GM19043 (cell line): Measurements from ENCODE around the gene COX8A.

ENCODE experiments used
- ATAC-seq: cut with Tn5 transposase; IDR thresholded peaks from one replicate; pipeline ENCODE4 v1.9.1; 2021; ENCODE audit warnings: low read depth; ENCODE audit not compliant: unreplicated experiment

Gene COX8A

DNA sequence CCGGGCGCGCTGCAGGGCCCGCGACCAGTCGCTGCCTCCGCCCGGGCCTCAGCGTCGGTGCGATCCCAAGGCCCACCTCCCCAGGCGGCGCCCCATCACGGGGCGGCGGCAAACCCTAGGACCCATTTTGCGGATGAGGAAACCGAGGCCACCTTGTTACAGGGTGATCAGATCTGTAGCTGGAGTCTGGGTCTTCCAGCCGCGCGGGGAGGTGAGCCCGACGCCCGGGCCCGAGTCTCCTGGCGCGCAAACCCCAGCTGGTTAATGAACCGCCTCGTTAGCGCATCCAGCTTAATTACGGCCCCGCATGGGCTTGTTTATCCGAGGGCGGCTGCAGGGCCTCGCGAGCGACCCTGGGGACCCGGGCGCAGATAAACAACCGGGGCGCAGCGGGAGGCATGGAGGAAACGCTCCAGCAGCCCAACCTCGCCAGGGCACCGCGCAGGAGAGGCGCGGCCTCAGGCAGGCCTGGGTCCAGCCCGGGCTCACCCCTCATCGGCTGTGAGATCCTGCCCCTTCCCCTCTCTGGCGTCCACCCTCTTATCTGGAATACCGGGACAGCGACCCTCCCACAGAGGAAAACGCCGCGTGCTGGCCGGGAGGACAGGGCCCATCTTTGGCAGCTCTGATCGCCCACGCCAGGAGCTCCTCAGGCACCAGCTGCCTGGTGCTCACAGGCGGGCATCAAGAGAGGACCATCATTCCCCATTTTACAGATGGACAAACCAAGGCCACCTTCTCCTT lies 26.5 kb downstream of the COX8A start:
- no peak for ATAC-seq

DNA sequence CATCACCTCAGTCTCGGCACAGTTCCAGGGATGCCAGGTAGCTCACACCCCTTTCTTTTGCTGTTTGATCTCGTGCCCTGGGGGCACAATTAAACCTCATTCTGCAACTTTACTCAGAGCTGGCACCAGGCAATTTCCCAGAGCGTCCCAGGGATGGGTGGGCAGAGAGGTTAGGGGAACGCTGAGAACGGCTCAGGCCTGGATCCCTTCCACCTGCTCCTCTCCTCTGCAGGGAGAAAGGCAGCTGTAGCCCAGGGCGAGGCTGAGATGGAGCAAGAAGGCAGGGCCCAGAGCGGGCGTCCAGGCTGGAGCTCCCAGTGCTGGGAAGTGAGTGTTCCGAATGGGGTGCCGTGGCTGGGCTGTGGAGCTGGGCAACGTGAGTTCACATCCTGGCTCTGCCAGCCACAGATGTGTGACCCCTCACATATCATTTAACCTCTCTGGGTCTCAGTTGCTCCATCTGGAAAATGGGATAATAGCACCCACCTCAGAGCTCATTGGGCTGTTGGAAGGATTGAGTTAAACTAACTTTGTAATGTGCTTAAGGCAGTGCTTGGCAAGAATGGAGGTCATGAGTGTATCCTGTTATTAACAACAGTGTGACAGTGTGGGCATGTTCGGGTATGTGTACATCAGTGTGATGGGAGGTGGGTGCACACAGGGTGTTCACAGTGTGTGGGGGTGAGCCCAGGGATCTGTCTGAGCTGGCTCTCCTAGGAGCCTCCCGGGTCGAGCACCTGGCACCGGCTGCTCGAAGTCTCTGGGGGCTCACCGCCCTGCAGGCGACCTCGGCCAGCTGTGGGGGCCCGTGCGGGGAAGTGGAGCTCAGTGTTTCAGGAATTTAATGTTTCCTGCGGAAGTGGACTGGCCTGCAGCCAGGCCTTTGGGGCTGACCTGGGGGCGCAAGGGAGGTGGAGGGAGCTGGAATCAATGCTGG lies 27.3 kb downstream of the COX8A start:
- ATAC-seq: no peak

DNA sequence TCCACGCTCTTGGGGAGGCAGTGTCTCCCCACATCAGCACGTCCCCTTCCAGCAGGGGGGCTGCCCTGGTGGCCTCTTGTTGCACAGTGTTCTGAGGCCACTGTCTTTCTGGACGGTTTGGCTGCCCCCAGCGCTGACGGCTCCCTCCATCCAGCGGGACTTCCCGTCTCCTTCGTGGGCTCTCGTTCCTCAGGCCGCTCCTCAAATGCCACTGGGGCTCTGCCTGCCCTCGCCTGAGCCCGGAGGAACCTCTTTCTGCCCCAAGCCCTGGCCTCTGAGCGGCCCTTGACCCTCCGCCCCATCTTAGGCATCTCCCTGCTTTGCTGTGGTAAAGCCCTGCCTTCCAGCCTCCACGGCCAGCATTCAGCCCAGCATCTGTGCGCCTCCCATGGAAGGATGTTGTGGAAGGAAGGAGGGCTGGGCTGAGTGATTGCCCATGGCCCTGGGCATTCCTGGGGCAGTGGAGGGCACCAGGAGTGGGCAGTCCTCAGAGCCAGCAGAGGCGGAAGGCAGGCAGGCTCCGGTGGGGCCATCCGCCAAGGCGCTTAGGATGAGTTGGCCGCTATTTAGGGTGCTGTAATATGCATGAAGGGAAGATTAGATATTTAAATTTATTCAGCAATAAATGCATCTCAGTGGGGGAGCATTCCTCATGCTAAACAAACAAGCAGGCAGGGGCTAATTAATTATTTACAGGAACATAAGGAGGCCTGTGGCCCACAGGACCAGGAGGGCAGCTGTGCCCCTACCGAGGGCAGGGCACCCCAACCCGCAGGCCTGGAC lies 29.6 kb downstream of the COX8A start:
- no peak for ATAC-seq

DNA sequence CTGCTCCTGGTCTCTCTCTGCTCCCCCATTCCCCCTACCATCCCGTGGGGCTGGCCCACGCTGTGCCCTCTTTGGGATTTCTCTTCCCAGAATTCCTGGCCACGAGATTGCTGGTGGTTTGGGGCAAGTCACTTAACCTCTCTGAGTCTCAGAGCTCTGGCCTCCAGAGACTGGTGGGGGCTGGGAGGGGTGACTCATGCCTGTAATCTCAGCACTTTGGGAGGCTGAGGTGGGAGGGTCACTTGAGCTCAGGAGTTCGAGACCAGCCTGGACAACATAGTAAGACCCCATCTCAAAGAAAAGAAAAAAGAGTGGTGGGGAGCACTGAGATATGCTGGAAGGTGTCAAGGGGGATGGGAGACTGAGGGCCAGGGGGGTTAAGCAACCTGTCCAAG lies 30.2 kb downstream of the COX8A start:
- ATAC-seq: no peak

DNA sequence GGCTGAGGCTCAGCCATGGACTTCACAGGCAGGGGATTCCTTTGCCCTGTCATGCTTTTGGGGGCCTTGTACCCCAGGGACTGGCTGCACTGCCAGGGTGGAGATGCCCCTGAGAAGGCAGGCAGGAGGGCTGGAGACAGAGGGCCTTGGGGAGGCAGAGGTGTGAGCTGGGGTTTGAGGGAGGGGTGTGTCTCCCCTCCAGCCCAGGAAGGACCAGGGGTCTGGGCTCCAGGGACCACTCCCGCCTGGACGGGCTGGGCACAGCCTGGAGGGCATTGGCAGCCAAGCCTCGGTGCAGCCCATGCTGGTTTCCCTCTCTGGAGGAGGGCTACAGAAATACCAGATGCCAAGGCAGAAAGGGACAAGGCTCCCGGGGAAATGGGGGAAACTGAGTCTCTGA lies 31.3 kb downstream of the COX8A start:
- ATAC-seq: no peak

DNA sequence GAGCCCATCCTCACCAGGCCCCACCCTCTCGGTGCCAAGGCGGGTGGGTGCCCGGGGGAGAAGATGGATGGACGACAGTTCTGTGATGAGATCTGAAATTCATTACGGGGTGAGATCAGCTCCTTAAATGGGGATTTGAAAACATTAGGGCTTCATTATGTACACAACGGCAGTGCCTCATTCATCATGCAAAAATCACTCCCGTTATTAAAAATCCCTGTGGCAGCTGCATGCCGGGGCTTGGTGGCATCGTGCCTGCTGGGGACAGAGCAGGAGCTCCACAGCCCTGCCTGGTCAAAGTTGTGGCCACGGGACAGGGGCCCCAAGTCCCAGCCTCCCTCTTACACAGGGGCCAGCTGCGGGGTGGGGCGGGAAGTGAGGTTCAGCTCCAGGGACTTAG lies 32.0 kb downstream of the COX8A start:
- ATAC-seq: no peak

DNA sequence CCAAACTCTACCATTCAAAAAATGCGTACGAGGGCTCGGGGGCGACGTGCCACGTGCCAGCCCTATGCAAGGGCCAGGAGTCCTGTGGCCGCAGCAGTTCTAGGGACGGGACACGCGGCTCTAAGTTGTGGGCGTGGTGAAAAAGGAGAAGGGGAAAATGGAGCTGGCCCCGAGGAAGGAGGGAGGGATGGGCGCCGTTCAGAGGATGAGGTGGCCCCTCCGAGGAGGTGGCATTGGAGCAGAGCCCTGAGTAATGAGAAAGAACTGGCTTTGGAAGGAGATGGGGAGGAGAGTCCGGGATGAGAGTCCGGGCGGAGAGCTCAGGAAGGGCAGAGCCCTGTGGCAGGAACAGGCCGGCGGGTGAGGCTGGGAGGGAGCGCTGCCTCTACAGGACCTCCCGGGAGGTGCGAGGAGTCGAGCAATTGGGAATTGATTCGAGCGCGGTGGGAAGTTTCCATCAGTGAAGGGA lies 32.8 kb downstream of the COX8A start:
- no peak for ATAC-seq

DNA sequence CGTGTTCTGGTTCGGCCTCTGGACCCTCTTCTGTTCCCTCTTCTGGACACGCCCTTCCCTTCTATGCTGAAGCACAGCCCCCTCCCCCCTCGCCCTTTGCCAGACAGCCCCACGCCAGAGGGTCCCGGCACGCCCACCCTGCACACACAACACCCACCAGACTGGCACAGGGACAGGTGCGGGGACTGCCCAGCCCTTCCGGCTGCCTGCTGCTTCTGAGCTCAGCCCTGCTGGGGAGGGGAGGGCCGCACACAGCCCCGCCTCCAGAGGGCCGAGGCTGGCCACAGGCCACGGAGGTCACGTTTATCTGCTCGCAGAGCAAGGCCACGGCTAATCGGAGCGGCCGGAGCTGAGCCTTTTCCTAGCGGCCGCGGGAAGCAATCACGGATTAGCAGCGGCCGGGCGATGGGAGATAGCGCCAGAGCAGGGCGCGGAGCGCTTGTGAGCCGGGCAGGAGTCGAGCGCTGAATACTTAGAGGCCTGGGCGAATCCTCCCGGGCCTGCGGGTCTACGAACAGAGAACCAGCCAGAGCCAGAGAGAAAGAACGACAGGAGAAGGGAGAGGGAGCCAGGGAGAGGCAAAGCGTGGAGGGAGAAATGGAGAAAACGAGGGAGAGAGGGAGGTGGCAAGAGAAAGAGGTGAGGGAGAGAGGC lies 33.3 kb downstream of the COX8A start:
- no peak for ATAC-seq

DNA sequence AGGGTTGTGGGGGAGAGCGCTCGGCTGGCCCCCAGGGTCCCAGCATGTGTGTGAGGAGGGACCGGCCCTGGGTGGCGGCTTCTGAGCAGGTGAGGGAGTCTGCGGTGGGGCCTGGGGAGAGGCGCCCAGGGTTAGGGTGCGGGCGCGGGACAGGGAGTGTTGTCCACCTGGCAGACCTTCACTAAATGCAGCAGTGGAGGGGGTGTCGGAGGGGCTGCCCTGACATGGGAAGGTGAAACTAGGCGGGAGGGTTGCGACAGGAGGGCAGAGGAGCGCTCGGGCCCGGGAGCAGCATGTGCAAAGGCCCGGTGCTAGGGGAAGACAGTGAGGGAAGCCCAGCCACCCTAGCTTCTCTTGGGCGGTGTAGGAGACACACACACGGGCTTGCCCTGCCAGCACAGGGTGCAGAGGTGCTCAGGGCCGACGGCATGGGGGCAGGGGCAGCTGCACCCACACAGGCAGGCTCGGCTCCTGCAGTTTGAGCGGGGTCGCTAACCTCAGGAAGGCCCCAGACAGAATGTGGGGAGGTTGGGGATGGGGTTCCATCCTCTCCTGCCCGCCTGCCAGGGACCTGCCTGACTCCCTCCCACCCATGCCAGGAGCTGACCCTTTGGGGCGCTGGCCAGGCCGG lies 34.0 kb downstream of the COX8A start:
- ATAC-seq: no peak

DNA sequence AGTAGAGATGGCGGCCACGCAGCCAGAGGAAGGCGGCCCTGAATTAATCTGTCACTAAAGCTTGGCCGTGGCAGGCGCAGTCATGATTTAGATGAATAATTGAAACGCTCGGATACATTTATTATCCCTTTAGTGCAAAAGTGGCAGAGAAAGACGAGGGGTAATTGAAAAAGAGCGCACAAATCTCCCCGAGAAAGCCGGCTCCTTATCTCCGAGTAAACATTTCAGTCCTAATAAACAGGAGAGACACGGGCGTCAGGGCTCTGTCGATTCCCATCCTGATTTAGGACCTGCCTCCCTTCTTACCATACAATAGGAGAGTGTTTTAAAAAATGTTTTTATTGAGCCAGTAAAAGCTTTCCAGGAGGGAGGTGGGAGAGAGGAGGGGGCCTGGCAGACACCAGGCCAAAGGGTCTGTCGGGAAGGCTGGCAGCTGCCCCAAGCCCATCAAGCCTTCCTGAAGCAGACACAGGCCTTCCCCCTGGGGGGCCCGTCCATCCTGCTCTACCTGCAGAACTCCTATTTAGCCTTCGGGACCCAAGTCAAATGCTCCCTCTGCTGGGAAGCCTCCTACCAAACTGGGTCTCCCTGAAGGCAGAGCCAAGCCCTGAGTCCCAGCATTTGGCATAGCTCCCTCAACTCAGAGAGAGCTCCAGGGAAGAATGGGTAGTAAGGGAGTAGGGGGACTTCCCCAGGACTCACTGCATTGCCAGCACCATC lies 34.7 kb downstream of the COX8A start:
- no peak for ATAC-seq

DNA sequence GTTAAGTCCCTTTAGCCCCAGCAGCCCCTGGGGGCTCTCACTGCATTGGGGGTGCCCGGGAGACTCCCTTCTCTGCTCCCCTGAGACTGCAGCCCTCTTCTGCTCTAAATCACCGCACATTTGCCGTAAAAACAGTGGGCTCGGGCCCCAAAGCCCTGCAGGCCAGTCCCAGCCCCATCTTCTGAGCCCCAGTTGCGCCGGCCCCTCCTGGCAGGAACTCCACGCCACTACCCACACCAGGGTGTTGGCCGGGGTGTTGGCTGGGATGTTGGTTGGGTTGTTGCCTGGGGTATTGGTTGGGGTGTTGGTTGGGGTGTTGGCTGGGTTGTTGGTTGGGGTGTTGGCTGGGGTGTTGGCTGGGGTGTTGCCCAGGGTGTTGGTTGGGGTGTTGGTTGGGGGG lies 35.3 kb downstream of the COX8A start:
- no peak for ATAC-seq

DNA sequence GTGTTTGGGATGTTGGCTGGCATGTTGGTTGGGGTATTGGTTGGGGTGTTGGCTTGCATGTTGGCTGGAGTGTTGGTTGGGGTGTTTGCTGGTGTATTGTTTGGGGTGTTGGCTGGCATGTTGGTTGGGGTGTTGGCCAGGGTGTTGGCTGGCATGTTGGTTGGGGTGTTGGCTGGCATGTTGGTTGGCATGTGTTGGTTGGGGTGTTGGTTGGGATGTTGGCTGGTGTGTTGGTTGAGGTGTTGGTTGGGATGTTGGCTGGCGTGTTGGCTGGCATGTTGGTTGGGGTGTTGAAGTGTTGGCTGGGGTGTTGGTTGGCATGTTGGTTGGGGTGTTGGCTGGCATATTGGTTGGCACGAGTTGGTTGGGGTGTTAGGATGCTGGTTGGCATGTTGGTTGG lies 36.4 kb downstream of the COX8A start:
- ATAC-seq: no peak

DNA sequence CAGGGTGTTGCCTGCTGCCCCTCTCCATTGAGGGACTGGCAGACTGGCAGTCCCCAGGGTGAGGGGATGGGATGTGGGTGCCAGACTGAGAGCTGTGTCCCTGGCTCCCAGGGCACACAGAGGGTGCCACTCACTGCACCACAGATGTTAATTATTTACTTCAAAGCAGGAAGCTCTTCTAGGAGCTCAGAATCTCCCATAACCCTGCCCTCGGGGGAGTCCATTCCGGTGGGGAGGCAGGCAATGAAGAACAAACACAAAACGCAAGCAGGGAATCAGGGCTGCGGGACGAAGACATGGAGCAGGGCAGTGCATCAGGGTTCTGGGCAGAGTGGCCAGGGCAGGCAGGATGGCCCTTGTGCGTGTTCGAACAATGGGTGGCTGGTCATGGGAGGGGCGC lies 37.0 kb downstream of the COX8A start:
- no peak for ATAC-seq

DNA sequence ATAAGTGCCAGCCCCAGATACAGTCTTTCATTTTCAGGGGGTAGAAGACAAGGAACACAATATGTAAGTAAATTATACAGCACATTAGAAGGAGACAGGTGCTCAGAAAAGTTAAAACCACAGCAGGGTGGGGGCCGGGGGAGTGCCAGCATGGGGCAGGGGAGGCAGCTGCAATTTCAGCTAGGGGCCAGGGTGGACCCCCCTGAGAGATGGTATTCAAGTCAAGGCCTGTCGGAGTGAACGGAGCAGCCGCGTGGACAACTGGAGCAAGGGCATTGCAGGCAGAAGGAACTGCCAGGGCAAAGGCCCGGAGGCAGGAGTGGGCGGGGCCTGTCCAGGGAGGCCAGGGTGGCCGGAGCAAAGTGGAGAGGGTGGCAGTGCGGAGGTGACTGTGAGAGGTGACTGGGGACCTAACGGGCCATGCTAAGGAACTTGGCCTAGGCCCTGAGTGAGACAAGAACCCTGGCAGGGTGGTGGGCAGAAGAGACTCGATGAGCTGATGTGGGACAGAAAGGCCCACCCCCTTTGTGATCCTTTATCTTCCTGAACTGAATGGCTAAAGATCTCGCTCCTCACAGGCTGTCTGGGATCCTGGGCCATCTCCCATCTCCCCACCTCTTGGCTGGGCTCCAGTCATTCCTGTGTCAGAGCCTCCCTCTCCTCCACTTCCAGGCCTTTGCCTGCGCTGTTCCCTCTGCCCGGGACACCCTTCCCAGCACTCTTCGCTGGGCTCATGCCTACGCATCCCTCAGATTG lies 38.9 kb downstream of the COX8A start:
- no peak for ATAC-seq

DNA sequence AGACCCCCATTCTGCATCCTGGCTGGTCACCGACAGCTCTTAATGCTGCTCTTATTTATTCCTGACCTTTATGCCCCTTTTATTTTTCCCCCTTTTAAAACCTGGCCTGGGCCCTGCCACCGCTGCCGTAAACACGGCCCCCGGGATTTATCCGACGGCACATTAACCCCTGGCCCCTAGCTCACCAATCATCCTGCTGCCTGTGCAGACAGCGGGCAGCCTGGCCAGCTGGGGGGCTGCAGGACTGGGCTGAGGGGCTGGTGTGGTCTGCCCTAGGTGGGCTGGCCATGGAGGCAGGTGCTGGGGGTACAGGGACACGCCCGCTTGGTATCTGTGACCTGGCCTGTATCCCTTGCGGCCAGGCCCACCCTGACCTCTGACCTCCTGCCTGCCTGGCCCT lies 39.9 kb downstream of the COX8A start:
- ATAC-seq: no peak

DNA sequence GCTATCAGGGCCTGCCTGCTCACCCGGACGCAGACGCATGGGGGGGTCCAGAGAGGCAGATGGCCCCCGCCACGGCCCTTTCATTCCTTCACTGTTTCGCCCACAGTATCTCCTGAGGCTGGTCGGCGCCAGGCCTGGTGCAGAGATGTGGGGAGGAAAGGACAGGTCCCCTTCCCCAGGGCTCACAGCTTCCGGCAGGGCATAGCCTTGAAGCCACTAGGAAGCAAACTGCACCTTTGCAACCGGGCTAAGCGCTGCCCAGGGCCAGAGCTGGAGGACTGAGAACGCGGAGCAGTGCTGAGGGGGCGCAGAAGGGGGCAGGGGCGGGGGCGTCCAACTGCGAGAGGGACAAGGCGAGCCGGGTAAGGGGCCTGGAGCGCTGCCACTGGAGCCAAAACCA lies 41.1 kb downstream of the COX8A start:
- ATAC-seq: no peak

DNA sequence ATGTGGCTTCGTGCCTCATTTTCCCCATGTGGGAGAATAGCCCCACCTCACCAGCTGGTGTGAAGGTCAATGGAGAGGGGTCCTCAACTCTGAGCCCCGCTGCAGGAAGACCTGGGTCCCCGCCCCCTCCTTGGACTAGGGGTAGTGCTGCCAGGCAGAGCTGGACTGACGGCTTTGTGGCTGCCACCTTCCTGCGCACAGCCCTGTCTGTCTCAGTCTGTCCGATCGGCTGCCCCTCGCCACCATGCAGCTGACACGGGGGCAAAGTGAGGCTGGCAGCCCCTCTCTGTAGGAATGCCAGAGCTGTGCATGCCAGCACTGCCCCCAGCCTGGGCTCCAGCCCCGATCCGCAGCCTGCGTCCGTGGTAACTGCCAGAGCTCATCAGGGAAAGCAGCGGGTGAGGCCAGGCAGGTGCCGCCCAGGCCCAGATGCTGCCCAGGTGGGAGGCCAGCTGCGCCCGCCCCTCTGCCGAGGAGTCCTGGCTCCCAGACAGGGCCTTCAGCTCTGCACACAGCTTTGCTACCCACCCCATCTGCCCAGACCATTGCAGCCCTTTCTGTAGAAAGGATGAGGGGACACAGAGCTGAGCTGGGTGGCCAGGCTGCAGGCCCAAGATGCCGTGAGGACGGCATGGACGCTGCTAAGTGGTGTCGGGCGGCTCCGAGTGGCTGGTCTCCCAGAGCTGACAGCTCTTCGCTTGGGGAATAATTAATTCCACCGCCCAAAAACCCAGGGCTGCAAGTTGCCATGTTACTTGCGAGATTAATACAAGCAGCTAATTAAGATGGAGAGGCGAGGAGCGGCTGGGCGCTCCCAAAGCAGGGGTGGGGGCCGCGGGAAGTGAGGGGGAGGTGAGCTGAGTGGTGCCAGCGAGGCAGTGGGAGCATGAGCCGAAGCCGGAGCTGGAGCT lies 41.8 kb downstream of the COX8A start:
- ATAC-seq: no peak

DNA sequence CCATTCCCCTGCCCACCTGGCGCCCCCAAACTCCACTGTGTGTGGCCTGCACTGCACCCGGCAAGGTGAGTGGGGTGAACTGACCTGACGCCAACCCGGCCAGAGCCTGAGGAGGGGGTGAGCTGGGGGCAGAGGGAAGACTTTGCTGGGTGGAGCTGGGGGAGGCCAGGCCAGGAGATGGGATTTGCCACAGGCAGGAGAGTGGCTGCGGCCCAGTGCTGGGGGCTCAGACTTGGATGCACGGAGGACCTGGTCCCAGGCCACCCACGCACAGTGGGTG lies 43.5 kb downstream of the COX8A start:
- no peak for ATAC-seq
